Kidney epithelial cell (primary cell): Measurements from ENCODE around the gene AJAP1. TPM values are rescaled to one million over a fixed set of nuclear protein-coding genes. Genes with fewer than 3 reads are reported as not detected.

Source experiments
- DNase-seq: peaks from one replicate; pipeline ENCODE4 v3.0.0-alpha.2; 2010; ENCODE audit warnings: low read depth
- H3K27me3 ChIP-seq: 2 replicates; pipeline ENCODE4 v1.6.0; 2011; ENCODE audit warnings: low read length; ENCODE audit not compliant: control insufficient read depth, insufficient read depth
- H3K36me3 ChIP-seq: 2 replicates; pipeline ENCODE4 v1.5.1; 2011; ENCODE audit warnings: low read length; ENCODE audit not compliant: control insufficient read depth, insufficient read depth
- H3K4me3 ChIP-seq: 2 replicates; pipeline ENCODE4 v1.5.1; 2011; ENCODE audit warnings: low read depth, mild to moderate bottlenecking, control low read depth, low read length
- CTCF ChIP-seq: IDR thresholded peaks from 2 replicates; pipeline ENCODE4 v1.5.1; 2011; ENCODE audit warnings: mild to moderate bottlenecking, moderate library complexity, low read length, control low read depth, inconsistent platforms; ENCODE audit not compliant: insufficient read depth, poor library complexity, severe bottlenecking
- total RNA-seq: library from RNA; depleted of rRNA; stranded (reverse); fragments of >200 nt; gene quantifications from 2 replicates; pipeline ENCODE4 v1.2.3, GENCODE V29; 2015

Gene AJAP1
- total RNA-seq, 1 donor from 2014 or later, result 0.67 TPM

GRCh38 chr1:4775506-4775905, 121.1 kb downstream of the AJAP1 start:
- no peak for TF ChIP-seq CTCF
- H3K36me3 ChIP-seq, result no peaks in the 10 kb centered on the region
- H3K4me3 ChIP-seq, result no peak overlapping the region
- DNase-seq, result no peak
- no peaks in the 10 kb centered on the region for H3K27me3 ChIP-seq

- no peaks in the 10 kb centered on the region for H3K27me3 ChIP-seq
Measured at GRCh38 chr1:4778056-4778455, 123.6 kb downstream of the AJAP1 start.

DNA sequence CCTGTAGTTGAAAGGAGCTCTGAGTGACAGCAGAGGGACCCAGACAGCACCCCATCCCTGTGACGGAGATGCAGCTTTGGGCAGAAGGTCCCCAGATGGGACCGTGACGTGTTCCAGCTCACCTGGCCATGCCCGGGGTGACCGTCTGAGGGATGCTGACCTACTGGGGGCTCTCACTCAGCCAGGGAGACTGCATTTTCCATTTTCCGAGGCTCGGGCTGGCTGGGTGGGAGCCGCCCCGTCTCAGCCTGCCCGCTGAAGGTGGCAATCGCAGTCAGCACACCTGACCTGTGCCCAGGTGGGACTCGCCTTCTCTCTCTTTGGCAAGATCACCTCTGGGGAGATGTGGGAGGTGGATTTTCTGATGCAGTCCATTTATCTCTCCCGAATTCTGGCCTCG, 127.2 kb downstream of the AJAP1 start:
- Histone ChIP-seq H3K36me3 (no peaks in the 10 kb centered on the region), H3K27me3 (no peaks in the 10 kb centered on the region), H3K4me3 (no peak overlapping the region)
- no peak for TF ChIP-seq CTCF
- no peak for DNase-seq

More at GRCh38 chr1:4778056-4778455, 123.6 kb downstream of the AJAP1 start:
- Histone ChIP-seq H3K4me3 (no peak overlapping the region), H3K36me3 (no peaks in the 10 kb centered on the region)
- peak; percentile 14 for TF ChIP-seq CTCF
- no peak for DNase-seq

- no peaks in the 10 kb centered on the region for H3K27me3 ChIP-seq
Measured at GRCh38 chr1:4784761-4785160, 130.4 kb downstream of the AJAP1 start.

DNA sequence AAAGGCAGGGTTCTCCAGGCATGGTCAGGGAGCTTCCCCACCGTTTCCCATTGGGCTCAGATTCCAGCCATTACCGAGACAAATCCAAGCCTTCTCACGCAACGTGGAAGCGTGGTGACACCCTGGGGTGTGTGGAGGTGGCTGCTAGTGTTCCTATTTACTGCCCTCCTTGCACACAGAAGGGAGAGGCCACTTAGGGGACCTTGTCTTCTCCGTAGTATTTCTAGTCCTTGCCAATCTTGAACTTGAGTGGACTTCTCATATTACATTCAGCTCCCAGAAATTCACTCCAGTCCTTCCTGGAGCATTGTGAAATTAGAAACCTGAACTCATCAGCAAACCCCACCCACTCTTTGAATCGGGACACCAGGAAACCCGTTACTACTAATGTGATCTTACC, 131.6 kb downstream of the AJAP1 start:
- no peak for DNase-seq
- Histone ChIP-seq H3K27me3 (no peaks in the 10 kb centered on the region), H3K36me3 (no peaks in the 10 kb centered on the region), H3K4me3 (no peak overlapping the region)
- TF ChIP-seq CTCF, result no peak

More at GRCh38 chr1:4784761-4785160, 130.4 kb downstream of the AJAP1 start:
- no peak for TF ChIP-seq CTCF
- Histone ChIP-seq H3K36me3 (no peaks in the 10 kb centered on the region), H3K4me3 (no peak overlapping the region)
- DNase-seq, result no peak

GRCh38 chr1:4787551-4787950, 133.1 kb downstream of the AJAP1 start:
- DNase-seq, result no peak
- H3K4me3 ChIP-seq, result no peak overlapping the region
- no peaks in the 10 kb centered on the region for H3K27me3 ChIP-seq
- TF ChIP-seq CTCF, result no peak
- H3K36me3 ChIP-seq, result no peaks in the 10 kb centered on the region
